Endothelial cell of umbilical vein (primary cell): ENCODE results near the gene CD99L2. TPM values are rescaled to one million over a fixed set of nuclear protein-coding genes. Genes with fewer than 3 reads are reported as not detected.

Source experiments
- BruUV-seq: library from RNA; stranded (reverse); fragments of 400-500 nt; replicated peaks from 2 replicates; lab custom pipeline; 2021; lab: Mats Ljungman, UMichigan
- CTCF ChIA-PET: fragments of 300-600, 350-600 bp; sonication (Branson Sonifier 250); formaldehyde crosslinking; loops from one replicate; lab custom pipeline; 2021; ENCODE audit warnings: antibody characterized with exemption, inconsistent platforms; lab: Charles Lee
- POLR2A ChIA-PET: fragments of 300-600, 350-600 bp; sonication (Branson Sonifier 250); formaldehyde crosslinking; loops from one replicate; lab custom pipeline; 2021; ENCODE audit warnings: antibody characterized with exemption, inconsistent platforms; lab: Charles Lee
- DNase-seq: peaks from one replicate; pipeline ENCODE4 v3.0.0-alpha.2; 2011; ENCODE audit warnings: low read depth, low spot score
- FAIRE-seq: peaks from 2 replicates; lab custom pipeline; 2011; peaks lifted over from hg19 to GRCh38; lab: Jason Lieb, UNC
- H2AFZ ChIP-seq: 2 replicates; pipeline ENCODE4 v1.6.0; 2012; ENCODE audit warnings: low read depth, low read length, control low read depth, inconsistent platforms
- H3K27ac ChIP-seq: 2 replicates; pipeline ENCODE4 v1.5.1; 2011; ENCODE audit warnings: low read depth, mild to moderate bottlenecking, control low read depth, low read length, moderate library complexity; ENCODE audit not compliant: insufficient read depth
- H3K27me3 ChIP-seq, 2 experiments: 2 replicates each; pipeline versions ENCODE4 v1.6.0 to v1.6.1; 2011; ENCODE audit warnings: low read length in 2 of 2, mixed read lengths in 1 of 2; ENCODE audit not compliant: control insufficient read depth in 2 of 2, insufficient read depth in 2 of 2
- H3K36me3 ChIP-seq, 2 experiments: 2 replicates in 1 of 2; 3 replicates in 1 of 2; pipeline ENCODE4 v1.5.1; 2011; ENCODE audit warnings: low read length in 2 of 2, mild to moderate bottlenecking in 1 of 2, moderate library complexity in 1 of 2; ENCODE audit not compliant: control insufficient read depth in 2 of 2, insufficient read depth in 2 of 2; ENCODE audit errors: extremely low read depth in 1 of 2
- H3K4me1 ChIP-seq: 3 replicates; pipeline ENCODE4 v1.5.1; 2011; ENCODE audit warnings: mild to moderate bottlenecking, low read length; ENCODE audit not compliant: control insufficient read depth, insufficient read depth; ENCODE audit errors: extremely low read depth
- H3K4me2 ChIP-seq: 2 replicates; pipeline ENCODE4 v1.6.1; 2011; ENCODE audit warnings: low read length, control low read depth, mixed read lengths; ENCODE audit not compliant: insufficient read depth
- H3K4me3 ChIP-seq, 3 experiments: fragments of 200-600 bp in 1 of 3; sonication (generic), shearing (Covaris generic) in 1 of 3; replicated peaks in 1 of 3; 2 replicates each; pipeline ENCODE4 v1.5.1; 2011 to 2016; ENCODE audit warnings: control low read depth in 3 of 3, low read length in 3 of 3, mild to moderate bottlenecking in 2 of 3, inconsistent platforms in 1 of 3, low read depth in 1 of 3, moderate library complexity in 1 of 3; ENCODE audit not compliant: insufficient read depth in 1 of 3
- H3K79me2 ChIP-seq: 2 replicates; pipeline ENCODE4 v1.6.0; 2012; ENCODE audit warnings: low read length, inconsistent platforms; ENCODE audit not compliant: control insufficient read depth, insufficient read depth
- H3K9ac ChIP-seq: replicated peaks from 2 replicates; pipeline ENCODE3; 2011; ENCODE audit warnings: low read length, control low read depth; ENCODE audit not compliant: insufficient read depth; ENCODE audit errors: extremely low read depth
- H3K9me1 ChIP-seq: replicated peaks from 3 replicates; pipeline ENCODE4 v1.6.0; 2011; ENCODE audit warnings: mild to moderate bottlenecking, low read length; ENCODE audit not compliant: control insufficient read depth, insufficient read depth; ENCODE audit errors: extremely low read depth
- H3K9me3 ChIP-seq: replicated peaks from 2 replicates; pipeline ENCODE4 v1.5.1; 2012; ENCODE audit warnings: low read length, inconsistent platforms; ENCODE audit not compliant: control insufficient read depth, insufficient read depth
- H4K20me1 ChIP-seq: replicated peaks from 2 replicates; pipeline ENCODE3; 2011; ENCODE audit warnings: mild to moderate bottlenecking, low read length; ENCODE audit not compliant: control insufficient read depth, insufficient read depth; ENCODE audit errors: extremely low read depth
- EZH2 ChIP-seq: IDR thresholded peaks from 2 replicates; pipeline ENCODE4 v1.6.1; 2012; ENCODE audit warnings: borderline replicate concordance, low read depth, mild to moderate bottlenecking, moderate library complexity, low read length, inconsistent platforms; ENCODE audit not compliant: severe bottlenecking
- MAX ChIP-seq: IDR thresholded peaks from 2 replicates; pipeline ENCODE4 v1.6.1; 2011; ENCODE audit not compliant: insufficient read depth, insufficient read length
- POLR2AphosphoS5 ChIP-seq: IDR thresholded peaks from 2 replicates; pipeline ENCODE4 v1.6.1; 2012; ENCODE audit warnings: low read depth, mild to moderate bottlenecking, control low read depth, low read length, moderate library complexity; ENCODE audit not compliant: insufficient read depth
- dilution Hi-C: fragments of 300-500 bp; cut with MboI; formaldehyde crosslinking; loops from one replicate; pipeline ENCODE4 v1.15.0; 2019; ENCODE audit warnings: low sequenced_read_pairs; ENCODE audit not compliant: extremely low pct_ligation_motif_present
- intact Hi-C: fragments of 100-400 bp; cut with micrococcal nuclease; formaldehyde crosslinking; loops from one replicate; pipeline ENCODE4 v1.10.0; 2022
- polyA plus RNA-seq, 4 experiments: library from polyadenylated mRNA; depleted of rRNA in 3 of 4; stranded (reverse) in 3 of 4; unstranded in 1 of 4; fragments of >200 nt; gene quantifications; 2 replicates each; pipeline versions ENCODE4 v1.2.1 to v1.2.3, GENCODE V29; 2011 to 2012; ENCODE audit warnings: missing spikeins in 1 of 4
- total RNA-seq: library from RNA; stranded (reverse); gene quantifications from 2 replicates; pipeline ENCODE4 v1.2.3, GENCODE V29; 2021

CD99L2 gene
- total and polyA plus RNA-seq, 2 donors (not counting 3 experiments of a cell fraction or from before 2014, with no cell fraction given), result 33.2 to 43.4 TPM

GRCh38 chrX:150768132-150768485 lies 130.4 kb downstream of the CD99L2 start:
- no TSS peak for BruUV-seq
- H3K27me3 ChIP-seq, result no peaks in the 10 kb centered on the region
- no peaks in the 10 kb centered on the region for H3K4me1 ChIP-seq
- no peak overlapping the region for H3K4me2 ChIP-seq
- no peaks in the 10 kb centered on the region for H3K79me2 ChIP-seq
- DNase-seq (no peak), FAIRE-seq (no peak)
- CTCF ChIA-PET, result no interaction called here
- no peaks in the 10 kb centered on the region for H3K36me3 ChIP-seq
- POLR2A ChIA-PET, result no interaction called here
- H3K9me3 ChIP-seq, result no peaks in the 10 kb centered on the region
- H3K9me1 ChIP-seq, result no peaks in the 10 kb centered on the region
- H3K9ac ChIP-seq, result no peak overlapping the region
- no peaks in the 10 kb centered on the region for H4K20me1 ChIP-seq
- H3K4me3 ChIP-seq, result no peak overlapping the region
- no peak for TF ChIP-seq EZH2
- TF ChIP-seq POLR2AphosphoS5, result no peak
- no peak for TF ChIP-seq MAX
- no peak overlapping the region for H2AFZ ChIP-seq
- dilution Hi-C loops (no loop called here), intact Hi-C loops (no loop called here)
- H3K27ac ChIP-seq, result no peak overlapping the region

- Histone ChIP-seq H3K4me3 (no peak overlapping the region), H3K27me3 (no peaks in the 10 kb centered on the region), H3K4me1 (no peaks in the 10 kb centered on the region), H3K27ac (no peak overlapping the region), H3K79me2 (no peaks in the 10 kb centered on the region), H3K36me3 (no peaks in the 10 kb centered on the region), H2AFZ (no peak overlapping the region), H3K9me1 (no peaks in the 10 kb centered on the region), H3K9ac (no peak overlapping the region), H3K9me3 (no peaks in the 10 kb centered on the region), H4K20me1 (no peaks in the 10 kb centered on the region), H3K4me2 (no peak overlapping the region)
- CTCF ChIA-PET, result interaction anchor here (1.7 to 2.6 kb wide), 2 partner anchors 314 to 316 kb away, joined by 10 to 13 read pairs; no protein-coding TSS in a partner anchor
- dilution Hi-C loops, result no loop called here
- DNase-seq, result no peak
- POLR2A ChIA-PET, result no interaction called here
- intact Hi-C loops, result no loop called here
- BruUV-seq, result no TSS peak
- TF ChIP-seq MAX, result no peak
- FAIRE-seq, result no peak
Measured at GRCh38 chrX:150767475-150768131, 130.9 kb downstream of the CD99L2 start.
